HL-60 (cell line): ENCODE results near the gene SRBD1.

Experiments
- GABPA ChIP-seq: IDR thresholded peaks from 2 replicates; pipeline ENCODE4 v1.6.1; 2012; ENCODE audit warnings: low read depth
- POLR2AphosphoS5 ChIP-seq: IDR thresholded peaks from 2 replicates; pipeline ENCODE4 v1.6.1; 2012; ENCODE audit warnings: low read depth
- SPI1 ChIP-seq: IDR thresholded peaks from 2 replicates; pipeline ENCODE4 v1.6.1; 2012; ENCODE audit warnings: low read depth, mild to moderate bottlenecking, borderline replicate concordance
- TF ChIP-seq, protein P1 (sequence below): IDR thresholded peaks from one replicate; pipeline ENCODE4 v1.5.1; 2011; ENCODE audit warnings: low read length, control low read depth, inconsistent platforms; ENCODE audit not compliant: insufficient read depth
- TF ChIP-seq, protein P2 (sequence below): IDR thresholded peaks from 2 replicates; pipeline ENCODE4 v1.6.1; 2012; ENCODE audit warnings: low read depth; ENCODE audit not compliant: insufficient replicate concordance

DNA sequence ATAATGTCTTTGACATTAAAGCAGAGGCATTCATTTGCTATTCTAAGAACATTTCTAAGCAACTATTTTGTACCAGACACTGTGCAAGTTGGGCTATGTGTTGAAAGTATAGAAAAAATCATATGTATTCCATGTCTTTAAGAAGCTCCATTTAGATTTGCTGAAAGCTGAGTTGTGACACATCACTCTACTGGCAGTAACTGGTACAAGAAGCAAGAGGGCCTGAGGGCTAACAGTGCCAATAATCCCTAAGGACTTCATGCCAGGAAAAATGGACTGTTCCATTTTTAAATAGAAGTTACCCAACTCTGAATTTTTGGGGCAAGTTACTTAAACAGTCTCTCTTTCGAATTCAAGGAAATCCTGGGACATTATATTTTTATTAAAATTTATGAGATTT lies 178.7 kb downstream of the SRBD1 start:
- TF ChIP-seq POLR2AphosphoS5 (no peak), SPI1 (no peak), GABPA (no peak)
- TF ChIP-seq, protein P1, sequence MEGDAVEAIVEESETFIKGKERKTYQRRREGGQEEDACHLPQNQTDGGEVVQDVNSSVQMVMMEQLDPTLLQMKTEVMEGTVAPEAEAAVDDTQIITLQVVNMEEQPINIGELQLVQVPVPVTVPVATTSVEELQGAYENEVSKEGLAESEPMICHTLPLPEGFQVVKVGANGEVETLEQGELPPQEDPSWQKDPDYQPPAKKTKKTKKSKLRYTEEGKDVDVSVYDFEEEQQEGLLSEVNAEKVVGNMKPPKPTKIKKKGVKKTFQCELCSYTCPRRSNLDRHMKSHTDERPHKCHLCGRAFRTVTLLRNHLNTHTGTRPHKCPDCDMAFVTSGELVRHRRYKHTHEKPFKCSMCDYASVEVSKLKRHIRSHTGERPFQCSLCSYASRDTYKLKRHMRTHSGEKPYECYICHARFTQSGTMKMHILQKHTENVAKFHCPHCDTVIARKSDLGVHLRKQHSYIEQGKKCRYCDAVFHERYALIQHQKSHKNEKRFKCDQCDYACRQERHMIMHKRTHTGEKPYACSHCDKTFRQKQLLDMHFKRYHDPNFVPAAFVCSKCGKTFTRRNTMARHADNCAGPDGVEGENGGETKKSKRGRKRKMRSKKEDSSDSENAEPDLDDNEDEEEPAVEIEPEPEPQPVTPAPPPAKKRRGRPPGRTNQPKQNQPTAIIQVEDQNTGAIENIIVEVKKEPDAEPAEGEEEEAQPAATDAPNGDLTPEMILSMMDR: no peak
- TF ChIP-seq, protein P2, sequence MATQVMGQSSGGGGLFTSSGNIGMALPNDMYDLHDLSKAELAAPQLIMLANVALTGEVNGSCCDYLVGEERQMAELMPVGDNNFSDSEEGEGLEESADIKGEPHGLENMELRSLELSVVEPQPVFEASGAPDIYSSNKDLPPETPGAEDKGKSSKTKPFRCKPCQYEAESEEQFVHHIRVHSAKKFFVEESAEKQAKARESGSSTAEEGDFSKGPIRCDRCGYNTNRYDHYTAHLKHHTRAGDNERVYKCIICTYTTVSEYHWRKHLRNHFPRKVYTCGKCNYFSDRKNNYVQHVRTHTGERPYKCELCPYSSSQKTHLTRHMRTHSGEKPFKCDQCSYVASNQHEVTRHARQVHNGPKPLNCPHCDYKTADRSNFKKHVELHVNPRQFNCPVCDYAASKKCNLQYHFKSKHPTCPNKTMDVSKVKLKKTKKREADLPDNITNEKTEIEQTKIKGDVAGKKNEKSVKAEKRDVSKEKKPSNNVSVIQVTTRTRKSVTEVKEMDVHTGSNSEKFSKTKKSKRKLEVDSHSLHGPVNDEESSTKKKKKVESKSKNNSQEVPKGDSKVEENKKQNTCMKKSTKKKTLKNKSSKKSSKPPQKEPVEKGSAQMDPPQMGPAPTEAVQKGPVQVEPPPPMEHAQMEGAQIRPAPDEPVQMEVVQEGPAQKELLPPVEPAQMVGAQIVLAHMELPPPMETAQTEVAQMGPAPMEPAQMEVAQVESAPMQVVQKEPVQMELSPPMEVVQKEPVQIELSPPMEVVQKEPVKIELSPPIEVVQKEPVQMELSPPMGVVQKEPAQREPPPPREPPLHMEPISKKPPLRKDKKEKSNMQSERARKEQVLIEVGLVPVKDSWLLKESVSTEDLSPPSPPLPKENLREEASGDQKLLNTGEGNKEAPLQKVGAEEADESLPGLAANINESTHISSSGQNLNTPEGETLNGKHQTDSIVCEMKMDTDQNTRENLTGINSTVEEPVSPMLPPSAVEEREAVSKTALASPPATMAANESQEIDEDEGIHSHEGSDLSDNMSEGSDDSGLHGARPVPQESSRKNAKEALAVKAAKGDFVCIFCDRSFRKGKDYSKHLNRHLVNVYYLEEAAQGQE: no peak
